ENCODE data around the gene GPBP1L1. TPM values are rescaled to one million over a fixed set of nuclear protein-coding genes. Genes with fewer than 3 reads are reported as not detected.
"Not testable (repeated sequence)": the region's sequence is repeated elsewhere in the genome, so short reads cannot be mapped to it uniquely, and the experiment has no call there.

The GPBP1L1 gene
- total and polyA plus RNA-seq, 4 experiments from 2014 or later = 88.8 to 187 (median 161) TPM

DNA sequence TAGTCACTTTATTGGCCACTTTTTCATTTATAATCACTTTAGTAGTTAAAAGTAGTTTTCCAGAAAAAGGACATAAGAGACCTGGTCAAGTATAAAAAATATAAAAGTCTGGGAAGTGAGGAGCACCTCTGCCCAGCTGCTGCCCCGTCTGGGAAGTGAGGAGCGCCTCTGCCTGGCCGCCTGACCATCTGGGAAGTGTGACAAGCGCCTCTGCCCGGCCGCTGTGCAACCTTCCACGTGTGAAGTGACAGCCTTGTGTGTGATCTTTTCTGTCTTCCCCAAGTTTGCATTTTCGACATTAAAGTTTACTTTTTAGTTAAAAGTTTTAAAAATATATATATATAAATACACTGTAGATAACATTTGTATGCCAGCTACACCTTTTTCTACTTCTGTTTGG is 7.5 kb upstream of the GPBP1L1 start:
- H3K4me3 ChIP-seq (ENCODE audit: low read length in 2 of 2); H3K4me3 Mint-ChIP-seq; H3K27me3 ChIP-seq (ENCODE audit: insufficient read depth, low read length); H3K27ac ChIP-seq (ENCODE audit: low read depth, low read length); H3K9me3 Mint-ChIP-seq; H3K27me3 Mint-ChIP-seq; H3K9me3 ChIP-seq (ENCODE audit: control insufficient read depth in 1 of 2, low read length in 2 of 2); CTCF ChIA-PET (ENCODE audit: partially characterized antibody); intact Hi-C loops (cut with micrococcal nuclease); DNase-seq: not testable (repeated sequence)
- Mint-ChIP-seq H3K27ac (peak overlapping the region in 2 of 7 donors; percentile 14 to 41), H3K36me3 (peaks cover 4 to 34% of the 10 kb centered on the region in 2 donors), H3K4me1 (peaks cover under 1 to 24% (median 5%) of the 10 kb centered on the region in 4 donors)
- Histone ChIP-seq H3K36me3 (ENCODE audit: insufficient read depth, low read length) (peaks cover 29% of the 10 kb centered on the region), H3K4me1 (ENCODE audit: insufficient read depth, low read length) (peaks cover 14% of the 10 kb centered on the region)
- POLR2A ChIA-PET (ENCODE audit: partially characterized antibody) = interaction anchor here (0.6 to 1.5 kb wide), 2 partner anchors 8 to 11 kb away, joined by 4 to 6 read pairs; partner anchors contain the start of gene GPBP1L1

- H3K27me3 ChIP-seq (ENCODE audit: insufficient read depth, low read length) = no peaks in the 10 kb centered on the region
- POLR2A ChIA-PET (ENCODE audit: partially characterized antibody) = interaction anchor here (0.6 to 4.0 kb wide), 26 partner anchors 10 to 1013 kb away, joined by 3 to 72 read pairs (median 4); partner anchors contain the start of genes ARMH1, BTBD19, IPP and LRRC41
- no peaks in the 10 kb centered on the region for H3K27me3 Mint-ChIP-seq
- peaks cover 10% of the 10 kb centered on the region for H3K36me3 ChIP-seq (ENCODE audit: insufficient read depth, low read length)
- peaks cover 0 to 40% of the 10 kb centered on the region in 2 donors for H3K36me3 Mint-ChIP-seq
- intact Hi-C loops (cut with micrococcal nuclease) = loop anchor here (1.0 to 10.0 kb wide), 15 partner anchors 62 to 1029 kb away; partner anchors contain the start of genes ARMH1, CCDC163, EFCAB14 and EIF2B3
- H3K9me3 Mint-ChIP-seq = no peaks in the 10 kb centered on the region
- peaks cover 47% of the 10 kb centered on the region for H3K4me1 ChIP-seq (ENCODE audit: insufficient read depth, low read length)
- H3K9me3 ChIP-seq (ENCODE audit: control insufficient read depth in 1 of 2, low read length in 2 of 2) = no peaks in the 10 kb centered on the region
- H3K4me3 ChIP-seq (ENCODE audit: low read length in 2 of 2) = peak within 1 kb of the TSS; percentile 99 to 100
- H3K27ac Mint-ChIP-seq = peak within 1 kb of the TSS; percentile 98 to 100 (median 100)
- peak; percentile 82 to 85 (median 84) for DNase-seq
- peak within 1 kb of the TSS; percentile 95 to 100 (median 99) for H3K4me3 Mint-ChIP-seq
- CTCF ChIA-PET (ENCODE audit: partially characterized antibody) = no interaction called here
- peaks cover 19 to 55% (median 35%) of the 10 kb centered on the region in 4 donors for H3K4me1 Mint-ChIP-seq
- H3K27ac ChIP-seq (ENCODE audit: low read depth, low read length) = peak within 1 kb of the TSS; percentile 94
These were observed 1.7 kb upstream of the GPBP1L1 start, which contains the start of gene TMEM69 for GRCh38 chr1:45687754-45688740. TMEM69 (plus strand) TSS chr1:45688181; CDS start chr1:45691069, 2,888 bp downstream.

DNA sequence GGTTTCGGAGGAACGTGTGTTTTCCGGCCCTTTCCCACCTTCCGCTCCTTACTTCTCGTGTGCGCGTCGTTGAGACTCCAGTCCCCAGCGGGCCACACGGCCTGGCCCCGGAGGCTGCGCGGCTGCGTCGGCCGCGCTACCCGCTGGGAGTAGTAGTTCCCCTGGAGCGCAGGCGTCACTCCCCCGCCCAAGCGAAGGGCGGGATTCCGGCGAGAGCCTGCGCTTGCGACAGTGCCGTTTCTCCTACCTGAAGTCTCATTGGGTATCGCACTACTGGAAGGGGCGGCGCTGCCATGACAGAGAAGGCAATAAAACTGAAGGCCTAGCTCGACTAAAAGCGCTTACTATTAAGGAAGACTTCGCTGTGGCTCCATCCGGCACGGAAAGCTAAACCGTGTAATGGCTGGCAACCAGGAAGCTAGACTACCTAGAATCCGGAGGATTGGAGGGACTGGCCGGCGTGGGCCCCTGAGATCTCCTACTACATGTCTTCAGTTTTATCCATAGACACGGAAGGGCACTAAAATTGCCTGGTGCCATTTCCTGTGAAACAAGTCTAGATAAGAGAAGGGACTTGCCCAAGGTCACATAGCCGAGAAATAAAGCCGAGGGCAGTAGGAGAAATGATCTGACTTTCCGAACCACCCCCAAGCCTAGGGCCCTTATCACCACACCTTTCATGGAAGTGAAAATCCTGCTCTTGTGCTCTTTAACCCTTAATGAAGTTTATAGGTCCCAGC is 851 bp upstream of the GPBP1L1 start:
- H3K27me3 ChIP-seq (ENCODE audit: insufficient read depth, low read length) = no peaks in the 10 kb centered on the region
- POLR2A ChIA-PET (ENCODE audit: partially characterized antibody) = interaction anchor here (0.6 to 4.0 kb wide), 23 partner anchors 9 to 1032 kb away, joined by 3 to 72 read pairs (median 7); partner anchors contain the start of genes BTBD19, EFCAB14, IPP and LRRC41
- Mint-ChIP-seq H3K27ac (peak overlapping the region; percentile 98 to 100 (median 100)), H3K4me3 (peak overlapping the region; percentile 95 to 100 (median 99)), H3K27me3 (no peaks in the 10 kb centered on the region), H3K36me3 (peaks cover 0 to 37% of the 10 kb centered on the region in 2 donors), H3K9me3 (no peaks in the 10 kb centered on the region), H3K4me1 (peaks cover 26 to 61% (median 42%) of the 10 kb centered on the region in 4 donors)
- DNase-seq = peak; percentile 95 to 99 (median 99)
- no peaks in the 10 kb centered on the region for H3K9me3 ChIP-seq (ENCODE audit: control insufficient read depth in 1 of 2, low read length in 2 of 2)
- peaks cover 1% of the 10 kb centered on the region for H3K36me3 ChIP-seq (ENCODE audit: insufficient read depth, low read length)
- intact Hi-C loops (cut with micrococcal nuclease) = loop anchor here (1.0 to 10.0 kb wide), 14 partner anchors 103 to 1030 kb away; partner anchors contain the start of genes ARMH1, CCDC163, EFCAB14 and EIF2B3
- CTCF ChIA-PET (ENCODE audit: partially characterized antibody) = interaction anchor here (0.7 to 1.5 kb wide), 2 partner anchors 8 to 104 kb away, joined by 3 to 4 read pairs; no protein-coding TSS in a partner anchor
- H3K4me3 ChIP-seq (ENCODE audit: low read length in 2 of 2) = peak overlapping the region; percentile 99 to 100
- H3K4me1 ChIP-seq (ENCODE audit: insufficient read depth, low read length) = peaks cover 56% of the 10 kb centered on the region
- peak overlapping the region; percentile 94 for H3K27ac ChIP-seq (ENCODE audit: low read depth, low read length)

- no peaks in the 10 kb centered on the region for H3K36me3 ChIP-seq (ENCODE audit: insufficient read depth, low read length)
- H3K36me3 Mint-ChIP-seq = peaks cover 0 to 33% of the 10 kb centered on the region in 2 donors
- H3K4me1 ChIP-seq (ENCODE audit: insufficient read depth, low read length) = peaks cover 68% of the 10 kb centered on the region
- H3K9me3 Mint-ChIP-seq = no peaks in the 10 kb centered on the region
- peak in 4 of 5 donors; percentile 66 to 74 (median 68) for DNase-seq
- H3K9me3 ChIP-seq (ENCODE audit: control insufficient read depth in 1 of 2, low read length in 2 of 2) = no peaks in the 10 kb centered on the region
- ChIA-PET POLR2A (ENCODE audit: partially characterized antibody) (interaction anchor here (0.7 to 4.0 kb wide), 38 partner anchors 8 to 1033 kb away, joined by 3 to 72 read pairs (median 5); partner anchors contain the start of genes AKR1A1, CCDC163, EFCAB14 and IPP), CTCF (ENCODE audit: partially characterized antibody) (interaction anchor here (0.7 to 1.5 kb wide), 8 partner anchors 9 to 847 kb away, joined by 3 to 4 read pairs (median 3); partner anchors contain the start of gene PRDX1)
- intact Hi-C loops (cut with micrococcal nuclease) = loop anchor here (2.0 to 10.0 kb wide), 9 partner anchors 117 to 1031 kb away; partner anchors contain the start of genes ARMH1, EFCAB14, EIF2B3 and LRRC41
- H3K4me3 ChIP-seq (ENCODE audit: low read length in 2 of 2) = peak overlapping the region; percentile 84 to 99
- H3K27me3 Mint-ChIP-seq = no peaks in the 10 kb centered on the region
- peak overlapping the region; percentile 94 for H3K27ac ChIP-seq (ENCODE audit: low read depth, low read length)
- no peaks in the 10 kb centered on the region for H3K27me3 ChIP-seq (ENCODE audit: insufficient read depth, low read length)
- peaks cover 31 to 69% (median 50%) of the 10 kb centered on the region in 4 donors for H3K4me1 Mint-ChIP-seq
- peak overlapping the region; percentile 95 to 100 (median 99) for H3K4me3 Mint-ChIP-seq
- peak overlapping the region; percentile 98 to 100 (median 100) for H3K27ac Mint-ChIP-seq
These were observed 382 bp downstream of the GPBP1L1 start for GRCh38 chr1:45686015-45686287.

GRCh38 chr1:45685308-45686014 is 872 bp downstream of the GPBP1L1 start:
- ChIA-PET CTCF (ENCODE audit: partially characterized antibody) (interaction anchor here (1.1 to 1.5 kb wide), 6 partner anchors 8 to 847 kb away, joined by 3 to 4 read pairs (median 3); partner anchors contain the start of gene PRDX1), POLR2A (ENCODE audit: partially characterized antibody) (interaction anchor here (0.7 to 4.0 kb wide), 34 partner anchors 9 to 1033 kb away, joined by 3 to 72 read pairs (median 5); partner anchors contain the start of genes AKR1A1, CCDC163, EFCAB14 and IPP)
- Histone ChIP-seq H3K36me3 (ENCODE audit: insufficient read depth, low read length) (no peaks in the 10 kb centered on the region), H3K4me3 (ENCODE audit: low read length in 2 of 2) (peak overlapping the region; percentile 84 to 99), H3K27me3 (ENCODE audit: insufficient read depth, low read length) (no peaks in the 10 kb centered on the region), H3K9me3 (ENCODE audit: control insufficient read depth in 1 of 2, low read length in 2 of 2) (no peaks in the 10 kb centered on the region), H3K4me1 (ENCODE audit: insufficient read depth, low read length) (peaks cover 73% of the 10 kb centered on the region), H3K27ac (ENCODE audit: low read depth, low read length) (peak overlapping the region; percentile 94)
- peaks cover 0 to 32% of the 10 kb centered on the region in 2 donors for H3K36me3 Mint-ChIP-seq
- intact Hi-C loops (cut with micrococcal nuclease) = loop anchor here (2.0 to 10.0 kb wide), 9 partner anchors 117 to 1032 kb away; partner anchors contain the start of genes ARMH1, EFCAB14, EIF2B3 and LRRC41
- no peaks in the 10 kb centered on the region for H3K27me3 Mint-ChIP-seq
- peak in 1 of 5 donors; percentile 7 for DNase-seq
- peaks cover 34 to 73% (median 54%) of the 10 kb centered on the region in 4 donors for H3K4me1 Mint-ChIP-seq
- H3K4me3 Mint-ChIP-seq = peak overlapping the region; percentile 95 to 100 (median 99)
- no peaks in the 10 kb centered on the region for H3K9me3 Mint-ChIP-seq
- H3K27ac Mint-ChIP-seq = peak overlapping the region; percentile 98 to 100 (median 100)

- no peaks in the 10 kb centered on the region for H3K9me3 ChIP-seq (ENCODE audit: control insufficient read depth in 1 of 2, low read length in 2 of 2)
- H3K4me3 Mint-ChIP-seq = peak overlapping the region; percentile 73 to 100 (median 97)
- H3K27ac ChIP-seq (ENCODE audit: low read depth, low read length) = no peak overlapping the region
- no peaks in the 10 kb centered on the region for H3K36me3 ChIP-seq (ENCODE audit: insufficient read depth, low read length)
- intact Hi-C loops (cut with micrococcal nuclease) = loop anchor here (10.0 kb wide), 1 partner anchor 700 kb away; the partner anchor contains the start of gene EIF2B3
- H3K27ac Mint-ChIP-seq = peak overlapping the region in 3 of 7 donors; percentile 75 to 98 (median 84)
- POLR2A ChIA-PET (ENCODE audit: partially characterized antibody) = interaction anchor here (1.1 to 3.2 kb wide), 2 partner anchors 66 to 163 kb away, joined by 6 to 25 read pairs; partner anchors contain the start of gene PRDX1
- no peaks in the 10 kb centered on the region for H3K27me3 Mint-ChIP-seq
- DNase-seq = no peak
- CTCF ChIA-PET (ENCODE audit: partially characterized antibody) = interaction anchor here (0.5 kb wide), 1 partner anchor 12 kb away, joined by 3 read pairs; no protein-coding TSS in a partner anchor
- H3K4me1 ChIP-seq (ENCODE audit: insufficient read depth, low read length) = peaks cover 76% of the 10 kb centered on the region
- no peaks in the 10 kb centered on the region for H3K9me3 Mint-ChIP-seq
- H3K4me3 ChIP-seq (ENCODE audit: low read length in 2 of 2) = no peak overlapping the region
- H3K36me3 Mint-ChIP-seq = peaks cover 0 to 32% of the 10 kb centered on the region in 2 donors
- H3K27me3 ChIP-seq (ENCODE audit: insufficient read depth, low read length) = no peaks in the 10 kb centered on the region
- H3K4me1 Mint-ChIP-seq = peaks cover 32 to 84% (median 54%) of the 10 kb centered on the region in 4 donors
These were observed 1.9 kb downstream of the GPBP1L1 start for GRCh38 chr1:45684402-45684801.
